ENCODE measurements around the gene LMO1. TPM values are rescaled to one million over a fixed set of nuclear protein-coding genes. Genes with fewer than 3 reads are reported as not detected.

LMO1 gene
- total RNA-seq, 4 donors from 2014 or later, result not detected

GRCh38 chr11:8223513-8223900 is 40.2 kb downstream of the LMO1 start:
- DNase-seq, result no peak
- TF ChIP-seq CTCF (IDR thresholded peaks at IDR 0.05), result no peak
- no peak for TF ChIP-seq POLR2A (IDR thresholded peaks at IDR 0.05)
- no peak overlapping the region for H3K27ac ChIP-seq
- intact Hi-C loops (cut with DNase I; ENCODE audit: low total_unique reads), result no loop called here
- H3K4me1 ChIP-seq, result no peaks in the 10 kb centered on the region
- no peaks in the 10 kb centered on the region for H3K9me3 ChIP-seq
- H3K36me3 ChIP-seq, result no peaks in the 10 kb centered on the region
- H3K27me3 ChIP-seq, result no peaks in the 10 kb centered on the region
- H3K4me3 ChIP-seq, result no peak overlapping the region

- Histone ChIP-seq H3K4me1 (no peaks in the 10 kb centered on the region), H3K36me3 (no peaks in the 10 kb centered on the region)
- no peak for DNase-seq
These were observed 40.7 kb downstream of the LMO1 start for GRCh38 chr11:8222820-8223512.

GRCh38 chr11:8221917-8222495 is 41.7 kb downstream of the LMO1 start:
- TF ChIP-seq POLR2A (IDR thresholded peaks at IDR 0.05) (no peak), CTCF (IDR thresholded peaks at IDR 0.05) (no peak)
- Histone ChIP-seq H3K27me3 (no peaks in the 10 kb centered on the region), H3K4me3 (no peak overlapping the region), H3K9me3 (no peaks in the 10 kb centered on the region), H3K27ac (no peak overlapping the region), H3K4me1 (no peaks in the 10 kb centered on the region), H3K36me3 (no peaks in the 10 kb centered on the region)
- no peak for DNase-seq
- intact Hi-C loops (cut with DNase I; ENCODE audit: low total_unique reads), result no loop called here

More at GRCh38 chr11:8222820-8223512, 40.7 kb downstream of the LMO1 start:
- intact Hi-C loops (cut with DNase I; ENCODE audit: low total_unique reads), result no loop called here
- no peak for TF ChIP-seq POLR2A (IDR thresholded peaks at IDR 0.05)
- no peak for TF ChIP-seq CTCF (IDR thresholded peaks at IDR 0.05)
- Histone ChIP-seq H3K27ac (no peak overlapping the region), H3K4me3 (no peak overlapping the region), H3K9me3 (no peaks in the 10 kb centered on the region), H3K27me3 (no peaks in the 10 kb centered on the region)

GRCh38 chr11:8221046-8221723 is 42.5 kb downstream of the LMO1 start:
- no peak for DNase-seq
- Histone ChIP-seq H3K4me1 (no peaks in the 10 kb centered on the region), H3K4me3 (no peak overlapping the region), H3K27me3 (no peaks in the 10 kb centered on the region), H3K9me3 (no peaks in the 10 kb centered on the region), H3K36me3 (no peaks in the 10 kb centered on the region), H3K27ac (no peak overlapping the region)
- intact Hi-C loops (cut with DNase I; ENCODE audit: low total_unique reads), result no loop called here
- TF ChIP-seq CTCF (IDR thresholded peaks at IDR 0.05) (no peak), POLR2A (IDR thresholded peaks at IDR 0.05) (no peak)
